ENCODE data around the gene AARS2. TPM values are rescaled to one million over a fixed set of nuclear protein-coding genes. Genes with fewer than 3 reads are reported as not detected.

Gene AARS2
- total and polyA plus RNA-seq, 10 of the 15 experiments (the other 5 are each of a cell fraction or from before 2014, with no cell fraction given), result 0.71 to 18.3 (median 12.7) TPM

DNA sequence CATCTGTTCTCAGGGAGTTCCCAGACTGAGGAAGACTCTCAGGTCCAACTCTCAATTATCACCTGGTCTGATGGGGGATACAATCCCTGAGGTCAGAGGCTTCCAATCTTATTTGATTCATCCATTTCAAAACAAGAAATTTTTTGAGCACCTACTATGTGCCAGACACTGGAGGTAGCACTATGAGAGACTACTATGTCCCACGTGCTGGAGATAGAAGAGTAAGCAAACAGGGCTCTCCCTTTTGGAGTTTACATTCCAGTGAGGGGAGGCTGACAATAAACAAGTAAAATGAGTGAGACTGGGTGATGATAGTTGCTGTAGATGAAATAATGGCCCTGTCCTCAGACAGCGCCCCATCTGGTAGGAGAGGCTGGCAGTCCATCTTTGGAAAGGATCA, 26.4 kb downstream of the AARS2 start (continued):
- no peak for TF ChIP-seq REST (IDR thresholded peaks at IDR 0.05; ENCODE audit: low read depth, low read length)
- no peak for TF ChIP-seq RAD21 (IDR thresholded peaks at IDR 0.05; ENCODE audit: insufficient read depth, low read depth, low read length)

DNA sequence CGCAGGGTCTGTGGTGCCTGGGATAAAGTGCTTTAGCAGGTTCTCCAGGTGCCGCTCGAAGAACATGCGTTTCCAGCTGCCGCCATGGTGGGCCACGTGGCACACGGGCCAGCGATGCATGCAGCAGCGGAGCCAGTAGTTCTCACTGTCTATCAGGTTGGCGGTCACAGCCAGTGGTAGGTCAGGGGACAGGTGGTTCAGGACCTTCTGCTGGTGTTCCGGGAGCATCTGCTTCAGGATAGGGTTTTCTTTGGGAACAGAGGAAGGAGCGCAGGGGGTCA, 26.9 kb downstream of the AARS2 start:
- no peak overlapping the region for H2AFZ ChIP-seq (ENCODE audit: control insufficient read depth, low read depth, low read length)
- POLR2A ChIA-PET, result no interaction called here
- ATAC-seq (no peak), FAIRE-seq (no peak), DNase-seq (ENCODE audit: low read depth, low spot score) (no peak)
- CTCF ChIA-PET, result interaction anchor here (4.2 kb wide), 1 partner anchor 18 kb away, joined by 22 read pairs; no protein-coding TSS in a partner anchor
- no peaks in the 10 kb centered on the region for H4K20me1 ChIP-seq (ENCODE audit: control insufficient read depth, insufficient read depth)
- 73% methylated on average over 12 of the region's 12 CpGs for WGBS (ENCODE audit: insufficient coverage, insufficient replicate concordance, low lambda C conversion rate, missing lambda C conversion rate)
- intact Hi-C loops (cut with micrococcal nuclease; ENCODE audit: unreplicated experiment), result no loop called here
- H3K4me2 ChIP-seq (ENCODE audit: control insufficient read depth, insufficient read depth), result no peak overlapping the region
- no peak overlapping the region for H3K9ac ChIP-seq (ENCODE audit: control insufficient read depth, insufficient read depth, low read length)
- in situ Hi-C loops (cut with MboI), result no loop called here
- H3K27ac ChIP-seq (ENCODE audit: control insufficient read depth, insufficient read depth), result no peak overlapping the region
- H3K36me3 ChIP-seq (ENCODE audit: control insufficient read depth in 2 of 2, insufficient read depth in 2 of 2, low read length in 1 of 2), result no peaks in the 10 kb centered on the region
- peaks cover 0 to 3% of the 10 kb centered on the region in 2 experiments; a peak in 2 of 4 replicates for H3K27me3 ChIP-seq (replicated peaks in 1 of 2; ENCODE audit: control insufficient read depth in 2 of 2, insufficient read depth in 2 of 2, low read length in 1 of 2)
- SMC1A ChIA-PET (ENCODE audit: uncharacterized antibody, unreplicated experiment), result no interaction called here
- H3K79me2 ChIP-seq (ENCODE audit: control insufficient read depth, insufficient read depth, low read length), result no peaks in the 10 kb centered on the region
- RAD21 ChIA-PET (ENCODE audit: unreplicated experiment), result no interaction called here
- BruUV-seq (replicated peaks), result no TSS peak
- H3K4me1 ChIP-seq (ENCODE audit: control insufficient read depth, insufficient read depth, low read length), result no peaks in the 10 kb centered on the region
- H3K9me3 ChIP-seq (replicated peaks; ENCODE audit: control insufficient read depth, insufficient read depth, low read length), result no peaks in the 10 kb centered on the region
- H3K4me3 ChIP-seq, result no peak overlapping the region
- TF ChIP-seq ZBED1 (IDR thresholded peaks at IDR 0.05; ENCODE audit: borderline replicate concordance) (no peak), TCF3 (IDR thresholded peaks at IDR 0.05; ENCODE audit: borderline replicate concordance, insufficient read depth, low read depth, low read length) (no peak), MYC (IDR thresholded peaks at IDR 0.05; ENCODE audit: insufficient read depth, insufficient read length, insufficient replicate concordance, low read length, severe bottlenecking) (no peak), MEF2A (IDR thresholded peaks at IDR 0.05; ENCODE audit: insufficient read depth, low read depth, low read length) (no peak), FOXM1 (IDR thresholded peaks at IDR 0.05; ENCODE audit: low read depth, low read length) (no peak), SUZ12 (IDR thresholded peaks at IDR 0.05; ENCODE audit: unreplicated experiment) (no peak), BACH1 (IDR thresholded peaks at IDR 0.05; ENCODE audit: borderline replicate concordance) (no peak), NR2C2 (IDR thresholded peaks at IDR 0.05; ENCODE audit: borderline replicate concordance, control insufficient read depth, insufficient read length, low read depth) (no peak), JUND (IDR thresholded peaks at IDR 0.05; ENCODE audit: low read depth, low read length) (no peak), POLR2AphosphoS2 (IDR thresholded peaks at IDR 0.05; ENCODE audit: low read depth, low read length) (no peak), TARDBP (IDR thresholded peaks at IDR 0.05; ENCODE audit: borderline replicate concordance) (no peak), SREBF1 (IDR thresholded peaks at IDR 0.05; ENCODE audit: low read length) (no peak)
- TF ChIP-seq, protein P1, sequence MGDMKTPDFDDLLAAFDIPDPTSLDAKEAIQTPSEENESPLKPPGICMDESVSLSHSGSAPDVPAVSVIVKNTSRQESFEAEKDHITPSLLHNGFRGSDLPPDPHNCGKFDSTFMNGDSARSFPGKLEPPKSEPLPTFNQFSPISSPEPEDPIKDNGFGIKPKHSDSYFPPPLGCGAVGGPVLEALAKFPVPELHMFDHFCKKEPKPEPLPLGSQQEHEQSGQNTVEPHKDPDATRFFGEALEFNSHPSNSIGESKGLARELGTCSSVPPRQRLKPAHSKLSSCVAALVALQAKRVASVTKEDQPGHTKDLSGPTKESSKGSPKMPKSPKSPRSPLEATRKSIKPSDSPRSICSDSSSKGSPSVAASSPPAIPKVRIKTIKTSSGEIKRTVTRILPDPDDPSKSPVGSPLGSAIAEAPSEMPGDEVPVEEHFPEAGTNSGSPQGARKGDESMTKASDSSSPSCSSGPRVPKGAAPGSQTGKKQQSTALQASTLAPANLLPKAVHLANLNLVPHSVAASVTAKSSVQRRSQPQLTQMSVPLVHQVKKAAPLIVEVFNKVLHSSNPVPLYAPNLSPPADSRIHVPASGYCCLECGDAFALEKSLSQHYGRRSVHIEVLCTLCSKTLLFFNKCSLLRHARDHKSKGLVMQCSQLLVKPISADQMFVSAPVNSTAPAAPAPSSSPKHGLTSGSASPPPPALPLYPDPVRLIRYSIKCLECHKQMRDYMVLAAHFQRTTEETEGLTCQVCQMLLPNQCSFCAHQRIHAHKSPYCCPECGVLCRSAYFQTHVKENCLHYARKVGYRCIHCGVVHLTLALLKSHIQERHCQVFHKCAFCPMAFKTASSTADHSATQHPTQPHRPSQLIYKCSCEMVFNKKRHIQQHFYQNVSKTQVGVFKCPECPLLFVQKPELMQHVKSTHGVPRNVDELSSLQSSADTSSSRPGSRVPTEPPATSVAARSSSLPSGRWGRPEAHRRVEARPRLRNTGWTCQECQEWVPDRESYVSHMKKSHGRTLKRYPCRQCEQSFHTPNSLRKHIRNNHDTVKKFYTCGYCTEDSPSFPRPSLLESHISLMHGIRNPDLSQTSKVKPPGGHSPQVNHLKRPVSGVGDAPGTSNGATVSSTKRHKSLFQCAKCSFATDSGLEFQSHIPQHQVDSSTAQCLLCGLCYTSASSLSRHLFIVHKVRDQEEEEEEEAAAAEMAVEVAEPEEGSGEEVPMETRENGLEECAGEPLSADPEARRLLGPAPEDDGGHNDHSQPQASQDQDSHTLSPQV (IDR thresholded peaks at IDR 0.05), result no peak
